Adipocyte (in vitro differentiated cells): ENCODE data around the gene CPLANE2.

ENCODE experiments used
- DNase-seq: peaks from one replicate; pipeline ENCODE4 v3.0.0-alpha.2; 2015; ENCODE audit warnings: low read depth
- H3K27me3 ChIP-seq: replicated peaks from 2 replicates; pipeline ENCODE4 v1.7.0; 2013; ENCODE audit warnings: mild to moderate bottlenecking, low read length, moderate library complexity; ENCODE audit not compliant: control insufficient read depth, insufficient read depth
- H3K36me3 ChIP-seq: 2 replicates; pipeline ENCODE4 v1.7.0; 2013; ENCODE audit warnings: low read length, mild to moderate bottlenecking, moderate library complexity; ENCODE audit not compliant: control insufficient read depth, insufficient read depth, severe bottlenecking
- H3K4me1 ChIP-seq: 2 replicates; pipeline ENCODE4 v1.7.0; 2013; ENCODE audit warnings: mild to moderate bottlenecking, low read length, moderate library complexity; ENCODE audit not compliant: control insufficient read depth, insufficient read depth
- H3K4me3 ChIP-seq: 2 replicates; pipeline ENCODE4 v1.7.0; 2013; ENCODE audit warnings: mild to moderate bottlenecking, low read length, moderate library complexity
- H3K9ac ChIP-seq: 2 replicates; pipeline ENCODE4 v1.7.0; 2013; ENCODE audit warnings: mild to moderate bottlenecking, low read length, moderate library complexity
- H3K9me3 ChIP-seq: 2 replicates; pipeline ENCODE4 v1.7.0; 2013; ENCODE audit warnings: mild to moderate bottlenecking, low read length, moderate library complexity; ENCODE audit not compliant: control insufficient read depth

Gene CPLANE2

DNA sequence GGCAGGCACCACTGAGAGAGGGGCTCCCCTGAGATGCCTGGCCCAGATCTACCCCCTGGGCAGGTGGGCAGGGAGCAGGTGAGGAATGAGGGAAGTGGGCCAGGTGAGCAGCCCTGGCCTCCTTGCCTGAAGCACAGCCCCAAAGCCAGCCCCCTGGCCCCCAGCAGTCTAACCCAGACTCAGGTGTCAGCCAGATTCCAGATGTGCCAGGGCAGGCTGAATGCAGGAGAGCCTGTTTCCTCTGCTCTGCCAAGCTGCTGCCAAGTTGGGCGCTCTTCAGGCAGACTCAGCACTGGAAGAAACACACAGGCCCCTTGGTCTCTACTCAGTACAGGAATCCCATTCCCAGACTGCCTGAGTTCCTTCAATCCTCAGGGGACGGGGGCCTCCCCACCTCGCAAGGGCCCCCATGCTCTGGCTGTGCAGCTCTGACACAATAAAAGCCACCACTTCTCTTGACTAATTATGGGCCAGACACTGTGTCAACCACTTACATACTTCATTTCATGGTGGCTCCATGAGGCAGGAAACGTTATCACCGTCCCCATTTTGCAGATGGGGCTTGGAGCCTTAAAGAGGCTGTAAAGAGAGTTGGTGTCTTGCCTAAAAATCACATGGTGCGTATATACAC is 45.0 kb downstream of the CPLANE2 start:
- Histone ChIP-seq H3K4me1 (peaks cover 32% of the 10 kb centered on the region), H3K9ac (no peak overlapping the region), H3K9me3 (no peaks in the 10 kb centered on the region), H3K4me3 (no peak overlapping the region), H3K36me3 (no peaks in the 10 kb centered on the region), H3K27me3 (no peaks in the 10 kb centered on the region)
- DNase-seq: no peak

- Histone ChIP-seq H3K4me1 (peaks cover 32% of the 10 kb centered on the region), H3K36me3 (no peaks in the 10 kb centered on the region), H3K9me3 (no peaks in the 10 kb centered on the region), H3K4me3 (no peak overlapping the region), H3K9ac (no peak overlapping the region), H3K27me3 (no peaks in the 10 kb centered on the region)
- no peak for DNase-seq
Measured at GRCh38 chr1:16191309-16191708, 45.7 kb downstream of the CPLANE2 start.

GRCh38 chr1:16189921-16190621 is 46.9 kb downstream of the CPLANE2 start:
- Histone ChIP-seq H3K4me1 (peaks cover 32% of the 10 kb centered on the region), H3K27me3 (no peaks in the 10 kb centered on the region), H3K9ac (no peak overlapping the region), H3K9me3 (no peaks in the 10 kb centered on the region), H3K36me3 (no peaks in the 10 kb centered on the region), H3K4me3 (no peak overlapping the region)
- DNase-seq: peak; percentile 71

DNA sequence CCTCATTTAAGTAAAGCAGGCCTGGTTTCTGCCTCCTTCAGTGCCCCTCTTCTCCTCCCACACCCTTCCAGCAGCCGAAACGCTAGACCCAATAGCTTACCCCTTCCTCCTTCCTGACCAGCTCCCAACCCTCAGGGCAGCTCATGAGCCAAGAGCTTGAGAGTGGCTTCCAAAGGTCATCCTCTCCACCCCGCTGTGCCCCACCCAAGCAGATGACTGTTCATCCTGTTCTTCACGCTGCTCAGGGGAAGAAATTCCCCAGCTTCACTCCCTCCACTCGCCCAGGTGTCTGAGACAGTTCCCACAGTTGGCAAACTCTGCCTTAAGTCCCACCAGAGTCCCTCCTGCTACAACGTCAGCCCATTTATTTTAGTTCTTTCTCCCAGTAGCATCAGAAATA is 48.0 kb downstream of the CPLANE2 start:
- H3K4me1 ChIP-seq: peaks cover 32% of the 10 kb centered on the region
- H3K27me3 ChIP-seq: no peaks in the 10 kb centered on the region
- no peak overlapping the region for H3K9ac ChIP-seq
- H3K9me3 ChIP-seq: no peaks in the 10 kb centered on the region
- no peak overlapping the region for H3K4me3 ChIP-seq
- peak; percentile 55 for DNase-seq
- no peaks in the 10 kb centered on the region for H3K36me3 ChIP-seq

DNA sequence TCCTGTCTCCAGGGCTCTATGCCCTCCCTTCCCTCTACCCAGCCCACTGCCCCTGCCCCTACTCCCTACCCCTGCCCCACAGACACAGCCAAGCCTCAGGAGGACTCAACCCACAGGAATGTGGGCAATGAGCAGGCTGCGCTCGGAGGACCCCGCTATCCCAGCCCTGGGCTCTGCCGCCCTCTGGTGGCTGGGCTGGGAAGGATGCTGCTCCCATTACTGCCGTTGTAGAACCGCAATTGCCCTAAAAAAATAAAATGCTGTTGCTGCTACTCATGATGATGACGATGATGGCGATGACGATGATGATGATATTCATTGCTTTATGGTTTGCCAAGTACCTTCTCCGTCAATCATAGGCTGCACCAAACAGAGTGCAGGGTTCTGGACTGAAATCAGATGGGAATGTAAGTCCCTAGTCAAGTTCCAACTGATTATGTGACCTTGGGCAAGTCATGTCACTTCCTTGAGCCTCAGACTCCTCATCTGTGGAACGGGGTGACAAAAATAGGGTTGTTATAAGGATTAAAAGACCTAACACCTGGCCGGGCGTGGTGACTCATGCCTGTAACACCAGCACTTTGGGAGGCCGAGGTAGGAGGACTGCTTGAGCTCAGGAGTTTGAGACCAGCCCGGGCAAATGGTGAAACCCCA is 49.1 kb downstream of the CPLANE2 start:
- H3K9me3 ChIP-seq: no peaks in the 10 kb centered on the region
- H3K9ac ChIP-seq: no peak overlapping the region
- H3K36me3 ChIP-seq: no peaks in the 10 kb centered on the region
- DNase-seq: peak; percentile 94
- H3K4me3 ChIP-seq: no peak overlapping the region
- H3K4me1 ChIP-seq: peaks cover 32% of the 10 kb centered on the region
- no peaks in the 10 kb centered on the region for H3K27me3 ChIP-seq

DNA sequence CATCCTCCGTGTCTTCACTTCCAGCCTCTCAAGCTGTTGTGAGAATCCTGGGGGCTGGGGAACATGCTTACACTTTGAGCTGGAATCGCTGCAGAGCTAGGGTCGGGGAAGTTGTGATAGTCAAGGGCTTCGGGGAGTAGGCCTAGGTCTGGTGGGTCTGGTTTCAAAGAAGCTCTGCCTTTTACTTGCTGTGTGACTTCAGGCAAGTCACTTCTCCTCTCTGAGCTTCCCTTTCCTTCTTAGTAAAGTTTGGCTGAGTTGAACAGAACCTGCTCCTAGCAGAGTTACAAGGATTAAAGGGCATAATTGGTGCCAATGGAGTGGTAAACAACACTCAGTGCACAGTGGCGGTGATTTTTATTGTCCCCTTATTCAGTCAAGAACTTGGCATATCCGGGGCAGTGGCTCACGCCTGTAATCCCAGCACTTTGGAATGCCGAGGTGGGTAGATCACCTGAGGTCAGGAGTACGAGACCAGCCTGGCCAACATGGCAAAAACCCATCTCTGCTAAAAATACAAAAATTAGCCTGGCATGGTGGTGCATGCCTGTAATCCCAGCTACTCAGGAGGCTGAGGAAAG is 50.2 kb downstream of the CPLANE2 start:
- no peaks in the 10 kb centered on the region for H3K9me3 ChIP-seq
- peaks cover 38% of the 10 kb centered on the region for H3K4me1 ChIP-seq
- no peaks in the 10 kb centered on the region for H3K36me3 ChIP-seq
- H3K4me3 ChIP-seq: no peak overlapping the region
- no peak for DNase-seq
- no peak overlapping the region for H3K9ac ChIP-seq
- no peaks in the 10 kb centered on the region for H3K27me3 ChIP-seq

GRCh38 chr1:16184557-16185303 is 52.3 kb downstream of the CPLANE2 start:
- Histone ChIP-seq H3K9ac (no peak overlapping the region), H3K27me3 (no peaks in the 10 kb centered on the region), H3K36me3 (no peaks in the 10 kb centered on the region), H3K4me3 (no peak overlapping the region), H3K4me1 (peaks cover 37% of the 10 kb centered on the region), H3K9me3 (no peaks in the 10 kb centered on the region)
- no peak for DNase-seq

- no peaks in the 10 kb centered on the region for H3K36me3 ChIP-seq
- no peak for DNase-seq
- no peak overlapping the region for H3K9ac ChIP-seq
- H3K4me1 ChIP-seq: peaks cover 33% of the 10 kb centered on the region
- H3K4me3 ChIP-seq: no peak overlapping the region
- H3K27me3 ChIP-seq: no peaks in the 10 kb centered on the region
- H3K9me3 ChIP-seq: no peaks in the 10 kb centered on the region
Measured at GRCh38 chr1:16183765-16184556, 53.0 kb downstream of the CPLANE2 start.

- Histone ChIP-seq H3K9ac (no peak overlapping the region), H3K4me3 (no peak overlapping the region), H3K4me1 (peaks cover 29% of the 10 kb centered on the region), H3K9me3 (no peaks in the 10 kb centered on the region), H3K36me3 (no peaks in the 10 kb centered on the region), H3K27me3 (no peaks in the 10 kb centered on the region)
- DNase-seq: no peak
Measured at GRCh38 chr1:16183179-16183578, 53.8 kb downstream of the CPLANE2 start.

DNA sequence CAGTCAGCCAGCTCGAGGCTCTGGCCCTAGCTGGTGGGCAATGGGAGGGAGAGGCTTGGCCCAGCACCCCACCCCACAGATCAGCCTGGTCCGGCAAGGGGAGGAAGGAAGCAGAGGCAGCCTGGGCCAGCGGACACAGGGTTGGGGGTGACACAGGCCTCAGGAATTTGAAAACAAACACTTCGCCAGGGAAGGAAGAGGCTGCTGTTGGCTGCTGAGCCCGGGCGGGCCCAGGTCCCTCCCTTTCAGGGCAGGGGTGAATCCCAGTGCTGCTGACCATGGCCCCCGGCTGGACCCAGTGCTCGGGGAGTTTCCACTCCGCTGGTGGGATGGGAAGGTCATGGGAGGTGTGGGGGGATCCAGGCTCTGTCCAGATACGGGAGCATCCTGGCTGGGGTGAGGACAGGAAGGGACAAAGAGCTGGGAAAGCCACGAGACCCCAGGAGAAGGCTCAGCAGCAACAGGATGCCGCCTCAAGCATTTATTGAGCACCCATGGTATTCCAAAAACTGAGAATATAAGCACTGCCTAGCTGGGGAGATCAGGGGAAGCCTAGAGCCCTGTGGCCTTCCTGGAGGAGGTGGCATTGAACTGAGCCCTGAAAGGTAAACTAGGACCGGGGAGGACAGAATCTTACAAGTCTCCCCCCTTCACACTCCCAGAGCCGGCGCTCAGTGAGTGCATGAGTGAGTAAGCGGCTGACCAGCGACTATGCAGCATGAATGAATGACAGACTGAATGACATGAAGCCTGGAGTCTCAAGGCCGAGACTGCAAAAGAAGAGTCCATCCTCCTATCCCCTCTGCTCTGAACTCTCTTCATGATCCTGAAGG is 54.9 kb downstream of the CPLANE2 start:
- Histone ChIP-seq H3K9me3 (no peaks in the 10 kb centered on the region), H3K27me3 (no peaks in the 10 kb centered on the region), H3K4me1 (peaks cover 25% of the 10 kb centered on the region), H3K4me3 (peak overlapping the region; percentile 35), H3K9ac (peak overlapping the region; percentile 85), H3K36me3 (no peaks in the 10 kb centered on the region)
- DNase-seq: peak; percentile 95
